ENCODE data around the gene TLK2.
"Not testable (repeated sequence)": the region's sequence is repeated elsewhere in the genome, so short reads cannot be mapped to it uniquely, and the experiment has no call there.

- TF ChIP-seq CTCF (conservative IDR thresholded peaks at IDR 0.05; ENCODE audit: low read depth in 2 of 2); EZH2 (IDR thresholded peaks at IDR 0.05; ENCODE audit: low read depth, unreplicated experiment); POLR2AphosphoS5 (IDR thresholded peaks at IDR 0.05; ENCODE audit: low read depth); REST (IDR thresholded peaks at IDR 0.05; ENCODE audit: unreplicated experiment); EZH2phosphoT487 (IDR thresholded peaks at IDR 0.05; ENCODE audit: unreplicated experiment); CREB1 (CRISPR knock-in tag; IDR thresholded peaks at IDR 0.05; ENCODE audit: low read depth): not testable (repeated sequence)
Measured at GRCh38 chr17:62546066-62546465, 67.4 kb downstream of the TLK2 start.
